ENCODE measurements around the gene LRP3. TPM values are rescaled to one million over a fixed set of nuclear protein-coding genes. Genes with fewer than 3 reads are reported as not detected.

The LRP3 gene
- total and polyA plus RNA-seq, 12 donors: 1.4 to 92.8 (median 52.2) TPM

- no peak for TF ChIP-seq CTCF (IDR thresholded peaks at IDR 0.05)
- TF ChIP-seq POLR2A (IDR thresholded peaks at IDR 0.05): no peak
- 87 to 91% (median 90%) methylated on average over 21 to 27 of the region's 27 CpGs for WGBS, 4 donors
- H3K27me3 ChIP-seq: no peaks in the 10 kb centered on the region
- no peak overlapping the region for H3K4me3 ChIP-seq
- peaks cover 0 to 38% of the 10 kb centered on the region in 2 donors for H3K36me3 ChIP-seq (replicated peaks in 1 of 2)
- DNase-seq: no peak
- H3K9me3 ChIP-seq (replicated peaks in 1 of 3): no peaks in the 10 kb centered on the region
- intact Hi-C loops (cut with DNase I): no loop called here
- no peaks in the 10 kb centered on the region for H3K4me1 ChIP-seq (replicated peaks in 1 of 2)
- H3K27ac ChIP-seq: no peak overlapping the region
These were observed 8.7 kb downstream of the LRP3 start for GRCh38 chr19:33202546-33203507.

DNA sequence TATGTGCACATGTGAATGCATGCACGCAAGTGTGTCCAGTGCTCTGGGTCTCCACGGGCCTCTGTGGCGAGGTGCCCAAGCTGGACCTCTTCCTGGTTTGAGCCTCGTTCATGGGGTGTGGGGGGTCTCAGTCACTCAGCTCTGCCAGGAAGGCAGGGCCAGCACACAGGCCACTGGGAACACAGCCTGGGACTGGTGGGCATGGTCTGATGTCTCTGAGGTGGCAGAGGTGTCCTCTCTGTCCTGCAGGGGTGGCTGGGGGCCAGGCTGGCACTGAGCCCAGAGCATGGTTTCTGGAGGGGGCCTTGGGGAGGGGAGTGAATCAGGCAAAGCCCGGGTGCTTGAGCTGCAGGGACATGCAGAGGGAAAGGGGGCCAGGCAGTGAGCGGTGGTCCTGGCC lies 9.4 kb downstream of the LRP3 start:
- Histone ChIP-seq H3K27ac (no peak overlapping the region), H3K27me3 (no peaks in the 10 kb centered on the region), H3K4me1 (replicated peaks in 1 of 2) (no peaks in the 10 kb centered on the region), H3K9me3 (replicated peaks in 1 of 3) (no peaks in the 10 kb centered on the region), H3K4me3 (no peak overlapping the region), H3K36me3 (replicated peaks in 1 of 2) (peaks cover 0 to 38% of the 10 kb centered on the region in 2 donors)
- intact Hi-C loops (cut with DNase I): no loop called here
- WGBS, 4 donors: 68 to 92% (median 81%) methylated on average over 5 to 6 of the region's 6 CpGs
- no peak for DNase-seq
- TF ChIP-seq CTCF (IDR thresholded peaks at IDR 0.05) (no peak), POLR2A (IDR thresholded peaks at IDR 0.05) (no peak)

DNA sequence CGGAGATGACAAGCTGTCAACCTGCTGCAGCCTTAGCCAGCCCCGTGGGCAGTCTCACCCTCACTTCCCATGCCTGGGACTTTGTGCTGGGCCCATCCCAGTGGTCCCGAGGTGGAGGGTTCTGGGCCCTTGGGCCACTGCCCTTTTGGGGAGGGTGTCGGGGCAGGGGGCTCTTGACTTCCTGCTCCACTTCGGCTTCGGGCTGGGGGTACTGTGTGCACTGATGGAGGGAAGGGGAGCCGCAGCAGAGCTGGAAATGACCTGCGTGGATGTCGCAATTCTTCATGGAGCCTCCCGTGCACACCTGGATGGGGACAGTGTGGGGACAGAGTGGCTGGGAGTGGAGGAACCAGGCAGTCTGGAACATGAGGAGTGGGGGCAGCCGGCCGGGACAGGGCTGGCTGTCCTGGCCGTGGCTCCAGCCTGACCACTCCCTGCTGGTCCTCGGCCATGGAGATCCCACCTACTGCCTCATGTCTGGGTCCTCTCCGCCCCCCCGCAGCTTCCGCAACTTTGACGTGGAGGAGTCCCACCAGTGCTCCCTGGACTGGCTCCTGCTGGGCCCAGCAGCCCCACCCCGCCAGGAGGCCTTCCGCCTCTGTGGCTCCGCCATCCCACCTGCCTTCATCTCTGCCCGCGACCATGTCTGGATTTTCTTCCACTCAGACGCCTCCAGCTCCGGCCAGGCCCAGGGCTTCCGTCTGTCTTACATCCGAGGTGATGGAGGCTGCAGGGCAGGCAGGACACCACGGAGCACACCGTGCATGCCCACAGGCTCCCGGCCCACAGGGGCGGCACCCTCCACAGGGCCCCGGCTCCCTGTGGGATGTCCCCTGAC lies 10.2 kb downstream of the LRP3 start:
- Histone ChIP-seq H3K4me1 (replicated peaks in 1 of 2) (no peaks in the 10 kb centered on the region), H3K9me3 (replicated peaks in 1 of 3) (no peaks in the 10 kb centered on the region), H3K4me3 (no peak overlapping the region), H3K27me3 (no peaks in the 10 kb centered on the region), H3K27ac (no peak overlapping the region), H3K36me3 (replicated peaks in 1 of 2) (peaks cover 0 to 38% of the 10 kb centered on the region in 2 donors)
- no peak for TF ChIP-seq POLR2A (IDR thresholded peaks at IDR 0.05)
- TF ChIP-seq CTCF (IDR thresholded peaks at IDR 0.05): no peak
- 86 to 92% (median 91%) methylated on average over 21 to 32 of the region's 32 CpGs for WGBS, 4 donors
- intact Hi-C loops (cut with DNase I): no loop called here
- DNase-seq: no peak

GRCh38 chr19:33205110-33205509 lies 11.0 kb downstream of the LRP3 start:
- no peaks in the 10 kb centered on the region for H3K27me3 ChIP-seq
- H3K4me3 ChIP-seq: no peak overlapping the region
- no peaks in the 10 kb centered on the region for H3K4me1 ChIP-seq (replicated peaks in 1 of 2)
- DNase-seq: no peak
- H3K9me3 ChIP-seq (replicated peaks in 1 of 3): no peaks in the 10 kb centered on the region
- peaks cover 0 to 38% of the 10 kb centered on the region in 2 donors for H3K36me3 ChIP-seq (replicated peaks in 1 of 2)
- whole genome bisulfite sequencing, 4 donors: 90 to 94% (median 92%) methylated on average over 10 to 27 of the region's 27 CpGs
- H3K27ac ChIP-seq: no peak overlapping the region
- intact Hi-C loops (cut with DNase I): no loop called here
- TF ChIP-seq CTCF (IDR thresholded peaks at IDR 0.05) (no peak), POLR2A (IDR thresholded peaks at IDR 0.05) (no peak)

Measured in adrenal gland (tissue), 12 donors.